HEK293 (cell line): ENCODE results near the gene MTCL1.

ENCODE experiments used
- CTCF ChIA-PET: fragments of 350-600 bp; formaldehyde crosslinking; extraction: SDS; loops from one replicate; lab custom pipeline; 2021; ENCODE audit warnings: antibody characterized with exemption; lab: Yijun Ruan, JAX
- POLR2A ChIA-PET: fragments of 300-600 bp; formaldehyde crosslinking; extraction: SDS; loops from one replicate; lab custom pipeline; 2020; ENCODE audit warnings: antibody characterized with exemption, inconsistent platforms; lab: Yijun Ruan, JAX
- H3K27ac ChIP-seq: fragments of 200-500 bp; sonication (Bioruptor generic); 2 replicates; pipeline ENCODE4 v1.5.1; 2014; ENCODE audit warnings: low read depth, low read length, control low read depth, inconsistent platforms; ENCODE audit errors: extremely low read depth
- H3K36me3 ChIP-seq, 2 experiments: fragments of 200-500 bp in 1 of 2; sonication (Bioruptor generic) in 1 of 2; 1 replicate in 1 of 2; 2 replicates in 1 of 2; pipeline ENCODE4 v1.5.1; 2014 to 2017; ENCODE audit warnings: inconsistent platforms in 2 of 2, low read length in 2 of 2; ENCODE audit not compliant: control insufficient read depth in 2 of 2, insufficient read depth in 1 of 2
- H3K4me1 ChIP-seq: fragments of 200-500 bp; sonication (Bioruptor generic); 2 replicates; pipeline ENCODE4 v1.5.1; 2014; ENCODE audit warnings: mild to moderate bottlenecking, low read length, inconsistent platforms; ENCODE audit not compliant: control insufficient read depth, insufficient read depth
- H3K4me3 ChIP-seq: 2 replicates; pipeline ENCODE4 v1.5.1; 2011; ENCODE audit warnings: low read depth, mild to moderate bottlenecking, control low read depth, low read length, moderate library complexity
- H3K9me3 ChIP-seq: fragments of 200-500 bp; sonication (Bioruptor generic); 2 replicates; pipeline ENCODE4 v1.5.1; 2014; ENCODE audit warnings: low read depth, low read length, inconsistent platforms; ENCODE audit not compliant: control insufficient read depth, insufficient read depth
- GFI1B ChIP-seq: fragments of 450-650 bp; formaldehyde crosslinking; IDR thresholded peaks from 2 replicates; pipeline ENCODE4 v1.5.1; 2016; ENCODE audit warnings: missing biosample characterization, missing genetic modification characterization
- IKZF3 ChIP-seq: fragments of 450-650 bp; IDR thresholded peaks from 2 replicates; pipeline ENCODE4 v1.5.0; 2018; ENCODE audit warnings: missing biosample characterization, mild to moderate bottlenecking, missing genetic modification characterization, moderate library complexity
- OVOL3 ChIP-seq: fragments of 450-650 bp; formaldehyde crosslinking; IDR thresholded peaks from 2 replicates; pipeline ENCODE4 v1.5.1; 2016; ENCODE audit warnings: missing biosample characterization, missing genetic modification characterization
- SALL2 ChIP-seq: fragments of 450-650 bp; formaldehyde crosslinking; IDR thresholded peaks from 2 replicates; pipeline ENCODE4 v1.5.0; 2017; ENCODE audit warnings: missing biosample characterization, mild to moderate bottlenecking, missing genetic modification characterization, borderline replicate concordance
- SP2 ChIP-seq: fragments of 450-650 bp; formaldehyde crosslinking; IDR thresholded peaks from 2 replicates; pipeline ENCODE4 v1.5.1; 2016; ENCODE audit warnings: missing biosample characterization, missing genetic modification characterization
- SP7 ChIP-seq: fragments of 450-650 bp; formaldehyde crosslinking; IDR thresholded peaks from 2 replicates; pipeline ENCODE4 v1.5.1; 2016; ENCODE audit warnings: missing biosample characterization, missing genetic modification characterization
- ZNF10 ChIP-seq: fragments of 450-650 bp; formaldehyde crosslinking; IDR thresholded peaks from 2 replicates; pipeline ENCODE4 v1.5.1; 2017; ENCODE audit warnings: missing biosample characterization, missing genetic modification characterization
- ZNF114 ChIP-seq: fragments of 450-650 bp; formaldehyde crosslinking; IDR thresholded peaks from 2 replicates; pipeline ENCODE4 v1.5.0; 2017; ENCODE audit warnings: missing biosample characterization, missing genetic modification characterization
- ZNF121 ChIP-seq: fragments of 450-650 bp; formaldehyde crosslinking; IDR thresholded peaks from 2 replicates; pipeline ENCODE4 v1.5.1; 2016; ENCODE audit warnings: missing biosample characterization, missing genetic modification characterization
- ZNF155 ChIP-seq: fragments of 450-650 bp; formaldehyde crosslinking; IDR thresholded peaks from 2 replicates; pipeline ENCODE4 v1.5.1; 2016; ENCODE audit warnings: missing biosample characterization, missing genetic modification characterization
- ZNF202 ChIP-seq: fragments of 450-650 bp; formaldehyde crosslinking; IDR thresholded peaks from 2 replicates; pipeline ENCODE4 v1.5.1; 2016; ENCODE audit warnings: missing biosample characterization, missing genetic modification characterization, borderline replicate concordance
- ZNF24 ChIP-seq: fragments of 450-650 bp; formaldehyde crosslinking; IDR thresholded peaks from 2 replicates; pipeline ENCODE4 v1.5.1; 2016; ENCODE audit warnings: missing biosample characterization, missing genetic modification characterization
- ZNF274 ChIP-seq, 2 experiments: fragments of 200-500 bp in 1 of 2; fragments of 450-650 bp in 1 of 2; sonication (Bioruptor generic) in 1 of 2; formaldehyde crosslinking in 1 of 2; IDR thresholded peaks; 2 replicates each; pipeline versions ENCODE4 v1.5.1 to v1.6.1; 2014 to 2016; ENCODE audit warnings: borderline replicate concordance in 1 of 2, inconsistent platforms in 1 of 2, low read length in 1 of 2, missing biosample characterization in 1 of 2, missing genetic modification characterization in 1 of 2
- ZNF324 ChIP-seq: fragments of 450-650 bp; formaldehyde crosslinking; IDR thresholded peaks from 2 replicates; pipeline ENCODE4 v1.5.1; 2016; ENCODE audit warnings: missing biosample characterization, missing genetic modification characterization
- ZNF350 ChIP-seq: fragments of 450-650 bp; formaldehyde crosslinking; IDR thresholded peaks from 2 replicates; pipeline ENCODE4 v1.5.0; 2017; ENCODE audit warnings: missing biosample characterization, mild to moderate bottlenecking, missing genetic modification characterization
- ZNF558 ChIP-seq: fragments of 450-650 bp; formaldehyde crosslinking; IDR thresholded peaks from 2 replicates; pipeline ENCODE4 v1.5.1; 2016; ENCODE audit warnings: missing biosample characterization, missing genetic modification characterization
- ZNF660 ChIP-seq: fragments of 450-650 bp; IDR thresholded peaks from 2 replicates; pipeline ENCODE4 v1.5.1; 2018; ENCODE audit warnings: missing biosample characterization, mild to moderate bottlenecking, missing genetic modification characterization
- ZNF747 ChIP-seq: fragments of 450-650 bp; formaldehyde crosslinking; IDR thresholded peaks from 2 replicates; pipeline ENCODE4 v1.5.1; 2016; ENCODE audit warnings: missing biosample characterization, missing genetic modification characterization
- ZNF76 ChIP-seq: fragments of 450-650 bp; formaldehyde crosslinking; IDR thresholded peaks from 2 replicates; pipeline ENCODE4; 2016; ENCODE audit warnings: low read depth, missing biosample characterization, missing genetic modification characterization, borderline replicate concordance
- ZNF777 ChIP-seq: fragments of 450-650 bp; formaldehyde crosslinking; IDR thresholded peaks from 2 replicates; pipeline ENCODE4 v1.5.1; 2017; ENCODE audit warnings: missing biosample characterization, missing genetic modification characterization, borderline replicate concordance
- ZNF785 ChIP-seq: fragments of 450-650 bp; formaldehyde crosslinking; IDR thresholded peaks from 2 replicates; pipeline ENCODE4 v1.5.1; 2016; ENCODE audit warnings: missing biosample characterization, missing genetic modification characterization
- TF ChIP-seq, protein P1 (sequence below): fragments of 450-650 bp; formaldehyde crosslinking; IDR thresholded peaks from 2 replicates; pipeline ENCODE4 v1.5.1; 2016; ENCODE audit warnings: missing biosample characterization, missing genetic modification characterization
- TF ChIP-seq, protein P2 (sequence below): fragments of 450-650 bp; formaldehyde crosslinking; IDR thresholded peaks from 2 replicates; pipeline ENCODE4 v1.5.1; 2016; ENCODE audit warnings: missing biosample characterization, missing genetic modification characterization
- TF ChIP-seq, protein P3 (sequence below): fragments of 450-650 bp; formaldehyde crosslinking; IDR thresholded peaks from 2 replicates; pipeline ENCODE4 v1.5.1; 2016; ENCODE audit warnings: missing biosample characterization, missing genetic modification characterization
- TF ChIP-seq, protein P4 (sequence below): fragments of 450-650 bp; formaldehyde crosslinking; IDR thresholded peaks from 2 replicates; pipeline ENCODE4 v1.5.1; 2017; ENCODE audit warnings: missing biosample characterization, missing genetic modification characterization
- TF ChIP-seq, protein P5 (sequence below): fragments of 450-650 bp; formaldehyde crosslinking; IDR thresholded peaks from 2 replicates; pipeline ENCODE4 v1.5.1; 2016; ENCODE audit warnings: missing biosample characterization, missing genetic modification characterization

MTCL1 gene

DNA sequence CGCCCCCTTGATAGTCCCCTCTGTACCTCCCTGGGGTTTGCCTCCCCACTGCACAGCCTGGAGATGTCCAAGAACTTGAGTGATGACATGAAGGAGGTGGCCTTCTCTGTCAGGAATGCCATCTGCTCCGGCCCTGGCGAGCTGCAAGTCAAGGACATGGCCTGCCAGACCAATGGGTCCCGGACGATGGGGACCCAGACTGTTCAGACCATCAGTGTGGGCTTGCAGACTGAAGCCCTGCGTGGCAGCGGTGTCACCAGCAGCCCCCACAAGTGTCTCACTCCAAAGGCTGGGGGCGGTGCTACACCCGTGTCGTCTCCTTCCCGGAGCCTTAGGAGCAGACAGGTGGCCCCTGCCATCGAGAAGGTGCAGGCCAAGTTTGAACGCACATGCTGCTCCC lies 119.9 kb downstream of the MTCL1 start (continued):
- TF ChIP-seq, protein P1, sequence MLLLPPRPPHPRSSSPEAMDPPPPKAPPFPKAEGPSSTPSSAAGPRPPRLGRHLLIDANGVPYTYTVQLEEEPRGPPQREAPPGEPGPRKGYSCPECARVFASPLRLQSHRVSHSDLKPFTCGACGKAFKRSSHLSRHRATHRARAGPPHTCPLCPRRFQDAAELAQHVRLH (tag by site-specific recombination), result no peak
- TF ChIP-seq ZNF121 (no peak), SALL2 (no peak)

DNA sequence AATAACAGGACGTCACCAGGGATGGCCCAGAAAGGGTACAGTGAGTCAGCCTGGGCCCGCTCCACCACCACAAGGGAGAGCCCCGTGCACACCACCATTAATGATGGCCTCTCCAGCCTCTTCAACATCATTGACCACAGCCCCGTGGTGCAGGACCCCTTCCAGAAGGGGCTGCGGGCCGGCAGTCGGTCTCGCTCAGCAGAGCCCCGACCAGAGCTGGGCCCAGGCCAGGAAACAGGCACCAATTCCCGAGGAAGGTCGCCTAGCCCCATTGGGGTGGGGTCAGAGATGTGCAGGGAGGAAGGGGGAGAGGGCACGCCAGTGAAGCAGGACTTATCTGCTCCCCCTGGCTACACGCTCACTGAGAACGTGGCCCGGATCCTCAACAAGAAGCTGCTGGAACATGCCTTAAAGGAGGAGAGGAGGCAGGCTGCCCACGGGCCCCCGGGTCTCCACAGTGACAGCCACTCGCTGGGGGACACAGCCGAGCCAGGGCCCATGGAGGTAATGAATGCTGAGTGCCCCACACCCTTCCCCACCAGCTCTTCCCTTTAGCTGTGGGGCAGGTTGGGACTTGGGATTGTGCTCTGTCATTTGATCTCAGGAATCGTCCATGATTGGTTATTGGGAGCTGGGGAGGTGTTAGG lies 120.5 kb downstream of the MTCL1 start:
- H3K36me3 ChIP-seq, result peaks cover 0 to 34% of the 10 kb centered on the region in 2 experiments; a peak in 2 of 3 replicates
- no peak for TF ChIP-seq ZNF202 (tag by site-specific recombination)
- TF ChIP-seq ZNF324 (tag by site-specific recombination), result no peak
- TF ChIP-seq, protein P2, sequence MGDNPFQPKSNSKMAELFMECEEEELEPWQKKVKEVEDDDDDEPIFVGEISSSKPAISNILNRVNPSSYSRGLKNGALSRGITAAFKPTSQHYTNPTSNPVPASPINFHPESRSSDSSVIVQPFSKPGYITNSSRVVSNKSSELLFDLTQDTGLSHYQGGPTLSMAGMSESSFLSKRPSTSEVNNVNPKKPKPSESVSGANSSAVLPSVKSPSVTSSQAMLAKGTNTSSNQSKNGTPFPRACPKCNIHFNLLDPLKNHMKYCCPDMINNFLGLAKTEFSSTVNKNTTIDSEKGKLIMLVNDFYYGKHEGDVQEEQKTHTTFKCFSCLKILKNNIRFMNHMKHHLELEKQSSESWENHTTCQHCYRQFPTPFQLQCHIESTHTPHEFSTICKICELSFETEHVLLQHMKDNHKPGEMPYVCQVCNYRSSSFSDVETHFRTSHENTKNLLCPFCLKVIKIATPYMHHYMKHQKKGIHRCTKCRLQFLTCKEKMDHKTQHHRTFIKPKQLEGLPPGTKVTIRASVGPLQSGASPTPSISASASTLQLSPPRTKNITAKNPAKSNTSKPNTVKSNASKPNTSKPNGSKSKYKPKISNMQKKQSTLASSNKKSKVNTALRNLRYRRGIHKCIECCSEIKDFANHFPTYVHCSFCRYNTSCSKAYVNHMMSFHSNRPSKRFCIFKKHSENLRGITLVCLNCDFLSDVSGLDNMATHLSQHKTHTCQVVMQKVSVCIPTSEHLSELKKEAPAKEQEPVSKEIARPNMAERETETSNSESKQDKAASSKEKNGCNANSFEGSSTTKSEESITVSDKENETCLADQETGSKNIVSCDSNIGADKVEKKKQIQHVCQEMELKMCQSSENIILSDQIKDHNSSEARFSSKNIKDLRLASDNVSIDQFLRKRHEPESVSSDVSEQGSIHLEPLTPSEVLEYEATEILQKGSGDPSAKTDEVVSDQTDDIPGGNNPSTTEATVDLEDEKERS (tag by site-specific recombination), result no peak
- no peak for TF ChIP-seq ZNF24 (tag by site-specific recombination)
- no peak for TF ChIP-seq ZNF660 (tag by site-specific recombination)
- TF ChIP-seq ZNF558 (tag by site-specific recombination), result no peak
- no peak for TF ChIP-seq OVOL3
- TF ChIP-seq, protein P3, sequence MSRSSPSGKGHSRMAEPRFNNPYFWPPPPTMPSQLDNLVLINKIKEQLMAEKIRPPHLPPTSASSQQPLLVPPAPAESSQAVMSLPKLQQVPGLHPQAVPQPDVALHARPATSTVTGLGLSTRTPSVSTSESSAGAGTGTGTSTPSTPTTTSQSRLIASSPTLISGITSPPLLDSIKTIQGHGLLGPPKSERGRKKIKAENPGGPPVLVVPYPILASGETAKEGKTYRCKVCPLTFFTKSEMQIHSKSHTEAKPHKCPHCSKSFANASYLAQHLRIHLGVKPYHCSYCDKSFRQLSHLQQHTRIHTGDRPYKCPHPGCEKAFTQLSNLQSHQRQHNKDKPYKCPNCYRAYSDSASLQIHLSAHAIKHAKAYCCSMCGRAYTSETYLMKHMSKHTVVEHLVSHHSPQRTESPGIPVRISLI (tag by site-specific recombination), result no peak
- no peak for TF ChIP-seq GFI1B (tag by site-specific recombination)
- TF ChIP-seq, protein P4, sequence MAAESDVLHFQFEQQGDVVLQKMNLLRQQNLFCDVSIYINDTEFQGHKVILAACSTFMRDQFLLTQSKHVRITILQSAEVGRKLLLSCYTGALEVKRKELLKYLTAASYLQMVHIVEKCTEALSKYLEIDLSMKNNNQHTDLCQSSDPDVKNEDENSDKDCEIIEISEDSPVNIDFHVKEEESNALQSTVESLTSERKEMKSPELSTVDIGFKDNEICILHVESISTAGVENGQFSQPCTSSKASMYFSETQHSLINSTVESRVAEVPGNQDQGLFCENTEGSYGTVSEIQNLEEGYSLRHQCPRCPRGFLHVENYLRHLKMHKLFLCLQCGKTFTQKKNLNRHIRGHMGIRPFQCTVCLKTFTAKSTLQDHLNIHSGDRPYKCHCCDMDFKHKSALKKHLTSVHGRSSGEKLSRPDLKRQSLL, result no peak
- TF ChIP-seq ZNF10 (tag by site-specific recombination), result no peak
- no peak for TF ChIP-seq ZNF777 (tag by site-specific recombination)
- POLR2A ChIA-PET, result no interaction called here
- no peak overlapping the region for H3K4me3 ChIP-seq
- H3K4me1 ChIP-seq, result no peaks in the 10 kb centered on the region
- no peaks in the 10 kb centered on the region for H3K9me3 ChIP-seq
- CTCF ChIA-PET, result no interaction called here
- no peak overlapping the region for H3K27ac ChIP-seq

DNA sequence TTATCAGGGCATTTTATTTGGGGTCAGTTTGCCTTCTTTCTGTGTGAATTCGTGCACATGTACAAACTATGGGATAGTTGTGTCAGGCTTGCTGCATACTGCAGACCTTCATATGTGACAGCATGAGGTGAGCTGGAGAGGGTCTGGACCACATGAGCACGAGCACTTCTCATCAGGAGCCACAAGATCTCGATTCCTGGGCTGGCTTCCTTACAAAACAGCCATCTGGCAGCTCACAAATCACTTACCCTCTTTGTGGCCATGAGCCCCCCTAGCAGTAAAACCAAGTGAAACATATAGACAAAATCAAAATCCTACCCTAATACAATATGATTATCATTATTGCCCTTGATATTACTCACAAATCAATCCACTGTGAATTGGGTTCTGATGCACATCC lies 121.2 kb downstream of the MTCL1 start:
- Histone ChIP-seq H3K9me3 (no peaks in the 10 kb centered on the region), H3K36me3 (peaks cover 0 to 30% of the 10 kb centered on the region in 2 experiments; a peak in 2 of 3 replicates), H3K4me1 (no peaks in the 10 kb centered on the region), H3K4me3 (no peak overlapping the region), H3K27ac (no peak overlapping the region)
- ChIA-PET CTCF (no interaction called here), POLR2A (no interaction called here)
- TF ChIP-seq, protein P5, sequence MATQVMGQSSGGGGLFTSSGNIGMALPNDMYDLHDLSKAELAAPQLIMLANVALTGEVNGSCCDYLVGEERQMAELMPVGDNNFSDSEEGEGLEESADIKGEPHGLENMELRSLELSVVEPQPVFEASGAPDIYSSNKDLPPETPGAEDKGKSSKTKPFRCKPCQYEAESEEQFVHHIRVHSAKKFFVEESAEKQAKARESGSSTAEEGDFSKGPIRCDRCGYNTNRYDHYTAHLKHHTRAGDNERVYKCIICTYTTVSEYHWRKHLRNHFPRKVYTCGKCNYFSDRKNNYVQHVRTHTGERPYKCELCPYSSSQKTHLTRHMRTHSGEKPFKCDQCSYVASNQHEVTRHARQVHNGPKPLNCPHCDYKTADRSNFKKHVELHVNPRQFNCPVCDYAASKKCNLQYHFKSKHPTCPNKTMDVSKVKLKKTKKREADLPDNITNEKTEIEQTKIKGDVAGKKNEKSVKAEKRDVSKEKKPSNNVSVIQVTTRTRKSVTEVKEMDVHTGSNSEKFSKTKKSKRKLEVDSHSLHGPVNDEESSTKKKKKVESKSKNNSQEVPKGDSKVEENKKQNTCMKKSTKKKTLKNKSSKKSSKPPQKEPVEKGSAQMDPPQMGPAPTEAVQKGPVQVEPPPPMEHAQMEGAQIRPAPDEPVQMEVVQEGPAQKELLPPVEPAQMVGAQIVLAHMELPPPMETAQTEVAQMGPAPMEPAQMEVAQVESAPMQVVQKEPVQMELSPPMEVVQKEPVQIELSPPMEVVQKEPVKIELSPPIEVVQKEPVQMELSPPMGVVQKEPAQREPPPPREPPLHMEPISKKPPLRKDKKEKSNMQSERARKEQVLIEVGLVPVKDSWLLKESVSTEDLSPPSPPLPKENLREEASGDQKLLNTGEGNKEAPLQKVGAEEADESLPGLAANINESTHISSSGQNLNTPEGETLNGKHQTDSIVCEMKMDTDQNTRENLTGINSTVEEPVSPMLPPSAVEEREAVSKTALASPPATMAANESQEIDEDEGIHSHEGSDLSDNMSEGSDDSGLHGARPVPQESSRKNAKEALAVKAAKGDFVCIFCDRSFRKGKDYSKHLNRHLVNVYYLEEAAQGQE (tag by site-specific recombination), result no peak
- TF ChIP-seq ZNF274 (IDR thresholded peaks at IDR 0.05; ENCODE audit: low read length), result no peak
- TF ChIP-seq ZNF274 (tag by site-specific recombination; IDR thresholded peaks at IDR 0.05; ENCODE audit: borderline replicate concordance), result no peak
- TF ChIP-seq ZNF76 (tag by site-specific recombination), result no peak
- no peak for TF ChIP-seq ZNF114
- no peak for TF ChIP-seq IKZF3 (tag by site-specific recombination)
- no peak for TF ChIP-seq ZNF155
- no peak for TF ChIP-seq ZNF747 (tag by site-specific recombination)
- TF ChIP-seq ZNF785 (tag by site-specific recombination), result no peak
- TF ChIP-seq ZNF10 (tag by site-specific recombination), result no peak
- TF ChIP-seq SP2, result no peak
- no peak for TF ChIP-seq SP7 (tag by site-specific recombination)
- TF ChIP-seq ZNF350 (tag by site-specific recombination), result no peak
